Measurements from ENCODE around the gene POMC.
"Not testable (repeated sequence)": the region's sequence is repeated elsewhere in the genome, so short reads cannot be mapped to it uniquely, and the experiment has no call there.

POMC gene

GRCh38 chr2:25168256-25169072, at the start of gene POMC:
POMC (minus strand) TSS chr2:25168580; CDS start chr2:25164772, 3,808 bp downstream.
- no peak for DNase-seq (ENCODE audit: low spot score)

DNA sequence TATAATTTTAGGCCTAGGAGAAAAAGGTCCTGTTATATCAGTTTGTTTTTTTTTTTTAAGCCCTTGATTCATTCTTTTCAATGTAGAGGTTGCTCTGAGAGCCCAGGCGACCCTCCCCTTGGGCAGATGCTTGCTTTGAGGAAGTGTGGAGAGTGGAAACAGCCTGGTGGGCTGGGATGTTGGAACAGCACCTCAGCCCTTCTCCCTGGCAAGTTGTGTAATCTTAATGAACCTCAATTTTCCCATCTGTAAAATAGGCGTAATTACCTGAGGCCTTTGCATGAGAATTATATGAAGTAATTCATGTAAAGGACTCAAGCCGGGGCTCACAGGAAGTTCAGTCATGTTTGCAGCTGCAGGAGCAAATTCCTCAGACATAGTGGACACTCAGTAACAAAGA, 49.7 kb upstream of the POMC start:
- DNase-seq (ENCODE audit: low spot score): no peak

DNA sequence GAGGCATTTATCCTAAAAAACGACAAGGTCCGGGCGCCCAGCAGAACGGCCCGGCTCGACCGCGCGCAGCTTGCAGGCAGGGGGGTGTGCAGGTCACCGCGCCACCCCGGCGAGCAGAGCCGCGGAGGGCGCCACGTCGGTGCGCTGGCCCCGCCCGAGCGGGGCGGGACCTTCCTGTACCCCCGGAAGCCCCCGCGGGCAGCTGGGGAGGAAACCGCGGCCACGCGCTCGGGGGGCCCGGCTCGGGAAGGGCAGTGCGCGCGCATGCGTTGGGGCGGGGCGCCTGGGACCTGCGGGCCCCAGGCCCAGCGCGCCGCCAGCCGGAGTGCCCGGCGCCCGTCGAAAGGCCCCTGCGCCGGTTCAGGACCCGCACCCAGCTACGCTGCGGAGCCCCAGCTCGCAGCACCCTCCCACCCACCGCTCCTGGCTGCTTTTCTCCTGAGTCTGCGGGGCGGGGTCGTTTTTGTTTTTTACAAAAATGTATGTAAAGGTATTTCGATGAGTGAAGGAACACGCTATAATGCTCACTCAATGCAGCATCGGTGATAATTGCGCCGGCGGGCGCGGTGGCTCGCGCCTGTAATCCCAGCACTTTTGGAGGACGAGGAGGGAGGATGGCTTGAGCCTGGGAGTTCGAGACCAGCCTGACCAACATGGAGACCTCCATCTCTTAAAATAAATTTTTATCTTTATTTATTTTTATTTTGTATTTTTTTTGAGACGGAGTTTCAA, 47.7 kb upstream of the POMC start:
- no peak for DNase-seq (ENCODE audit: low spot score)

DNA sequence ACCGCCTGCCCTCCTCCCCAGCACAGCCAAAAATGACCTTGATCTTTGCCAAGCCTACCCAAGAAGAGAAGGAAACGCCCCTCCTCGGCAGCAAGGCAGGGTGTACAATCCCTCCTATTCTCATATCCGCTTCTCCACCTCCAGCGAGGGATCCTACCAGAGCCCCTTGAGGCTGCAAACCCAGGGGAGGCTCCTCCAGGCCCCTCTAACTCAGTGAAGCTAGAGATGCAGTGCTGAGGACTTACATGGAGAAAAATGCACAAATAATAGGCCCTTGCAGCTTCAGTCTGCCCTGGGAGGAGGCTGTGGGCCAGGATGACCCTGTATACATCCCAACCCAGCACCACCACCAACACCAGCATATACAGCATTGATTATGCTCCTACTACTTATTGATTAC, 46.9 kb upstream of the POMC start:
- DNase-seq (ENCODE audit: low spot score): peak; percentile 17

DNA sequence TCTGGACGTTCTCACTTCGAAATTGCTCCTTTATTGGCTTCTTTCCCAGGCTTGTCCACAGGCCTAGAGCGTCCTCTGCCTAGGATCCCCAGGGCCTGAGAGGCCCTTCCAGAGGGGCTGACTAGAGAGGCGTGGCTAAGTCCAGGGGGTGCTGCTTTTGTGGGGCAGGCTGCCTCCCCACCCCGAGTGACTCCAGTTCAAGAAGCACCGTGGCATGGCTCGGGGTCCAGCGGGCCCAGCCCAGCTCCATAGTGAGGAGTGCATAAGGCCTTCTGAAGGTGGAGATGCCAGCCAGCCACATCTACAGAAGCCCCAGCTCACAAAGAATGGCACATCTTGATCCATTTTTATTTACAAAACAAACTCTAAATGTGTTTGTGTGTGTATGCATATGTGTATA, 44.8 kb upstream of the POMC start:
- no peak for DNase-seq (ENCODE audit: low spot score)

DNA sequence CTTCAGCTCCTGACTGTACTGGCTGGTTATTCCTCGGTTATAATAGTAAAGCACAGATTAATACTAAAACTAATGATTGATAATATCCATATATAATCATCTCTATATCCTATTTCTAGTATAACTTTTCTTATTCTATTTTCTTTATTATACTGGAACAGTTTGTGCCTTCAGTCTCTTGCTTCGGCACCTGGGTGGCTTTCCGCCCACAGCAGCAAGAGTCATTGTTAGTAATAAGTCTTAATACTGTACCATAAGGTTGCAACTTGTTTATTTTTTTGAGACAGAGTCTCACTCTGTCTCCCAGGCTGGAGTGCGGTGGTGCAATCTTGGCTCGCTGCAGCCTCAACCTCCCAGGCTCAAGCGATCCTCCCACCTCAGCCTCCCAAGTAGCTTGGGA, 42.5 kb upstream of the POMC start:
- not testable (repeated sequence) for DNase-seq (ENCODE audit: low spot score)

DNA sequence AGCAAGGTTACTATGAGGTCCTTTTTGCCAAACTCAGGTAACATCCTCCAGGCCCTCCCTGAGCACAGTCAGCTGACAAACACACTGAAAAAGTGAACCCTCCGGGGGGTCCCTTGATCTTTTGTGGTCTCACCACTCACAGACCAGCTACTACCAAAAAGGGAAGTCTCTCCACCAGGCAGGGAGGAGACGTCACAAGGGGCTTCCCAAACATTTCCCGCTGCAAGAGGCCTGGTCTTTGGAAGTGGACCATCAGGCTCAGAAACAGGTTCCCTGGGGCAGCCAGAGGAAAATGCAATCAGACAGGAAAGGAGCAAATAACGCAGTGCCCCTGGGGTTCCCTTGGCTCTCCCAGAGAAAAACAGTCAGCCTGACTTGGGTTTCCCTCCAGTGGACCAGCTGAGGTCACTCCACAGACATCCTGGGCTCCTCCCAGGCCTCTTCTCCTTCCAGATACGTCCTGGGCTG, 38.7 kb upstream of the POMC start:
- no peak for DNase-seq (ENCODE audit: low spot score)

DNA sequence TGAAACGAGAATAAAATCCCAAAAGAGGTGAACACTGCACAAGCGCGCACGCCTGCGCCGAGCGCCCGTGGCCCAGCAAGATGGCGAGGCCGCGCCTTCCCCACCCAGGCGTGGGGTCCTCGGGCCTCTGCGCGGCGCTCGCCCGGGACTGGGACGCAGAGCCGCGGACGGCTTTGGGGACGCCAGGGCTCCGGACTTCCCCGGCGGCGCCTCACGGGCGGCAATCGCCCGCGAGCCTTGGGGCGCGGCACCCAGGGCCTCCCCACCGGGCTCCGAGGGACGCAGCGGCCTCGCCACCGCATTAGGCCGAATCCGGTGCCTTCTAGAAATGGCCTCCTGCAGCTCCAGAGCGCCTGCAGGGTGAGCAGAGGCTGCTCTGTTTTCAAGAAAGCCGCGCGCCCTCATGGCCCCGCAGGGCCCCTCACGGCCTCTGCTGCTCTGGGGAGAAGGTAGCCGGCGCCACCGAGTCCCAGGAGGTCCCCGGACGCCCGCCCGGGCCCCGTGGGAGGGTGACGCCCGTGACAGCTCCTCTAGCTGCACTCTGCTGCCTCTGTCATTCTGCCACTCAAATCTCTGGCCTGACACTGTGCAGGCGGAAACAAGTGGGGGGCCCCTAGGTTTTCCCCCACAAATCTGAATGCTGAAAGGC, 35.9 kb upstream of the POMC start:
- DNase-seq (ENCODE audit: low spot score): no peak

GRCh38 chr2:25202275-25202674, 33.9 kb upstream of the POMC start:
- no peak for DNase-seq (ENCODE audit: low spot score)

DNA sequence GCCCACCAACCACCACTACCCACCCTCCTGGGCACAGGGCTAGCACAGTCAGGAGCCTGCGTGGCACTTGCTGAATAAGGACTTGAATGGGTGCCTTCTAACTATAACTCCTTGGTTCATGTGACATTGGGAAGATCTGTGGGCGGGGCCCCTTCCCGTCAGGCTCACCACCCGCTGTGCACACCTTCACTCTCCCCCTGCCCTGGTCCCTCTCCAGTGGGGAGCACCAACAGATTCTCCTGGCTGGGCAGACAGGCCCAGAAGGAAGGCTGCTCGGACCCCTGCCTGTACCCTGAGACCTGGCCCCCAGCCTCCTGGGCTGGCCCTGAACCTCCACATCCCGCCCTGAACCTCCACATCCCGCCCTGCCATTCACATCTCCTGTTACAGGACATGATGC, 33.4 kb upstream of the POMC start:
- no peak for DNase-seq (ENCODE audit: low spot score)

DNA sequence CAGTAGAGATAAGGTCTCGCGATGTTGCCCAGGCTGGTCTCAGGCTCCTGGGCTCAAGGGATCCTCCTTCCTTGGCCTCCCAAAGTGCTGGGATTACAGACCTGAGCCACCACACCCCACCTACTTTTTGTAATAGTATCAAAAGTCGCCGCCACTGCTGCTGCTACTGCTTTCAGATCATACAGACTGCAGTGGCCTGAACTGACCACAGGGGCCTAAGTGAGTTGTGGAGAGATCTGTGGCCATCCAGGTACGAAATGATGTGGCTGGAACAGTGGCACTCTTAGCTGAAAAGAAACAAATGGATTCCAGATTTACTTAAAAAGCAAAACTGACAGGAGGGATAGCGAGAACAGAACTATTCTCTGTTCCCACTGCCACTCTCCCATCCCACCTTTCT, 32.9 kb upstream of the POMC start:
- DNase-seq (ENCODE audit: low spot score): no peak

DNA sequence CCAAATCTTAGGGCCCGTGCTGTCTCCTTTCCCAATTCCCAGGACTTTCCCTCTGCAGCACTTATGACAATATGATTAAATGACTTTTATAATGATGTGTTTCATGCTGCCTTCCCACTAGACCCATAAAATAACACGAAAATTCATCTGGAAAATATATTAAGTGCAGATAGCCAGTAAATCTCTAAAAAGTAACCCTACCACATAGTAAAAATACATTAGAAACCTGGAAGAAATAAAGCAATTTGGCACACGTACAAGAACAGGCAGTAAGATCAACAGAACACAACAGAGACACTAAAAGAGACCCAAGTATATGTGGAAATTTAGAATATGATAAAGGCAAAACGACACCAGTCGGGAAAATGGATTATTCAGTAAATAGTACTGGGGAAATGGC, 30.2 kb upstream of the POMC start:
- DNase-seq (ENCODE audit: low spot score): no peak

GRCh38 chr2:25198209-25198525, 29.8 kb upstream of the POMC start:
- no peak for DNase-seq (ENCODE audit: low spot score)

DNA sequence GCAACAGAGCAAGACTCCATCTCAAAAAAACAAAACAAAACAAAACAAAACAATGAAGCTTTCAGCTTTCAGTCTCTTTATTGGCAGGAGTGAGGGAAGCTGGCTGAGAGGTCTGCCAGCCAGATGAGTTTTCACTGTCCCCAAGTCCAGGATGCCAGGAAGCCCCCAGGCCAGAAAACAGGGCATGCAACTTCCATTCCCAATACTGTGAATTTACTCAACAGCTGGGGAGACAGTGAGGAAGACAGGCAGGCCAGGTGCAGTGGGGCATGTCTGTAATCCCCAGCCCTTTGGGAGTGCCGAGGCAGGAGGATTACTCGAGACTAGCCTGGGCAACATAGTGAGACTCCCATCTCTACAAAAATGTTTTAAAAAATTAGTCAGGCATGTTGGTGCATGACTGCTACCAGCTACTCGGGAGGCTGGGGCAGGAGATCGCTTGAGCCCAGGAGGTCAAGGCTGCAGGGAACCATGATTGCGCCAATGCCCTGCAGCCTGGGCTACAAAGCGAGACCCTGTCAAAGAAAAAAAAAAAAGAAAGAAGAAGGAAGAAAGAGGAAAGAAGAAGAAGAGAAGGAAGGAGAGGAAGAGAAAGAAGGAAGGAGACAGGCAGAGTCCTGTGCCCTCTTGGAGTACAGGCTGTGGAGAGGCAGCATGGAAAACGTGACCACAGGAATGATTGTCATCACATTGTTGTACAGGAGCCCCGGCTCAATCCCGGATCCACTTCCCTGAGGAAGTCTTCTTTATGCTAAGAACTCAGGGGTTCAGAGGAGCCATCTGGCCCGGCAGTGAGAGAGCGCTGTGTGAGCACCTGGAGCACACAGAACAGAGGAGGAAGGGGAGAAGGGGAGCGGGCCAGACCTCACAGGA, 29.2 kb upstream of the POMC start:
- DNase-seq (ENCODE audit: low spot score): no peak

DNA sequence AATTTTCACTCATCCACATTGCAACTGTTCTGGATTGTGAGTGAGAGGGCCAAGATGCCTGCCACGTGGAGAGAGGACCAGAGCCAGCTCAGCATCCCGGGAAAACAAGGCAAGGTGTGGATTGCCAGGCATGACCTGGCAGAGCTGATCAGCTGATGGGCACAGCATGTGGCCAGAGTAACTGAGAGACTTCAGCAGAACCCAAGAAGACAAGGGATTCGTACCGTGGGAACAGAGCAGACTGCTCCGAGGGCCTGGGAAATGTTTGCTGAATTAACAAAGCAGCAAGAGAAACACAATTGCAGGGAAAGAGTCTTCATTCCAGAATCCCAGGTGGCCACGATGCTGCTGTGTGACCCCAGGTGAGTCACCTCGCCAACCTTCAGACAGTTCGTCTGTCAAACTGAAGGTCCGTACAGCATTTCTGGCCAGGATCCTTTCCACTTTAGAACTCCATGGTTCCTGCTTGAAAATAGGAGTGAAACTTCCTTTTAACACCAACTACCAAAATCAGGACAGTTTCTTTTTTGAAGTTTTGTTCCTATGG, 26.3 kb upstream of the POMC start:
- no peak for DNase-seq (ENCODE audit: low spot score)

DNA sequence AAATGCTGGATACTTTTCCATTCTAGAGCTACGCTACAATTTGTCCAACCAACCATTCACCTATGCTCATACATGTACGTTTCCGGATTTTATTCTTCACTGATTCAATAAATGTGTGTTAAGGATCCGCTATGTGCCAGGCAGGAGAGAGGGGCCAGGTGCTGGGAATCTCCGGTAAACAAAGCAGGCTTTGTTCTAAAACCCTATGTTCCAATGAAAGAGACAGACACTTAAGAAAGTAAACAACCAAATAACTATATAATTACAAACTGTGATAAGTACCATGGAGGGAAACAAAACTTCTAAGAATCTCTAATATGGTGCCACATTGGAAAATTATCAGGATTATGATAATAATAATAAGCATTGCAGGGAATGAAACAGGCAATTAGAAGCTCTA, 22.2 kb upstream of the POMC start:
- DNase-seq (ENCODE audit: low spot score): no peak

GRCh38 chr2:25188405-25188804, 20.0 kb upstream of the POMC start:
- no peak for DNase-seq (ENCODE audit: low spot score)

GRCh38 chr2:25187729-25188350, 19.5 kb upstream of the POMC start:
- no peak for DNase-seq (ENCODE audit: low spot score)

GRCh38 chr2:25184254-25184653, 15.9 kb upstream of the POMC start:
- DNase-seq (ENCODE audit: low spot score): no peak

DNA sequence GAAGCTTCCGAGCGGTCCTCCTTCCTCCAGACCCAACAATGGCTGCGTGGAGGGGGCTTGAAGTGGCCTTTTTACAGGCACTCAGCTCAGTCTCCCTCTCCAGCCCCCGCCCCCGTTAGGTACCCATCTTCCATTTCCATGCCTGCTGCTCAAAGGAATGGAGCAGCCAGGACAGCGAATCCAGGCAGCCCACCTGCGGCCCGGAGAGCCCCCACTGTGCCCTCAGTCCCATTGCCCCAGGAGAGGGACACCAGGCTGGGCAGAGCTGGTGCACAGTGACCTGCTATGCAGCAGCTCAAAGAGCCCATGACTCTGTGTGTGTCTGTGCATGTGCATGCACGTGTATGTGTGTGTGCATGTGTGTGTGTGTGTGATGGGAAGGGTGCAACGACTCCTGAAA, 10.6 kb upstream of the POMC start:
- DNase-seq (ENCODE audit: low spot score): no peak

GRCh38 chr2:25177211-25177611, 8.8 kb upstream of the POMC start:
- DNase-seq (ENCODE audit: low spot score): no peak
